Fibroblast of upper back skin (primary cell): ENCODE data around the gene JPH2.

Experiments used
- DNase-seq: peaks from one replicate; pipeline ENCODE4 v3.0.0-alpha.2; 2013

JPH2 gene

GRCh38 chr20:44098256-44098630 lies 88.7 kb downstream of the JPH2 start:
- DNase-seq: no peak

GRCh38 chr20:44097521-44098255 lies 89.3 kb downstream of the JPH2 start:
- DNase-seq: no peak

DNA sequence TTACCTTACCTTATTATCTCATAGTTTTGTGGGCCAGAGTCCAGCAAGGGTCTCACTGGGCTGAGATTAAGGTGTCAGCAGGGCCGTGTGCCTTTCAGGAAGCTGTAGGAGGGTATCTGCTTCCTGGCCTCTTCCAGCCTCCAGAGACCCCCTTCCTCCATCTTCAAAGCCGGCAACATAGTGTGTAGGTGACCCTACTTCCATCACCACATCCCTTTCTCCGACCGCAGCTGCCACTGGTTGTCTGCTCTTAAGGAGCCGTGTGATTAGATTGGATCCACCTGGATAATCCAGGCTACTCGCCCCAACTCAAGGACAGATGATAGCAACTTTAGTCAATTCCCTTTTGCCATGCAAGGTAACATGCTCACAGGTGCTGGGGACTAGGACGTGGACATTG lies 91.2 kb downstream of the JPH2 start:
- no peak for DNase-seq

DNA sequence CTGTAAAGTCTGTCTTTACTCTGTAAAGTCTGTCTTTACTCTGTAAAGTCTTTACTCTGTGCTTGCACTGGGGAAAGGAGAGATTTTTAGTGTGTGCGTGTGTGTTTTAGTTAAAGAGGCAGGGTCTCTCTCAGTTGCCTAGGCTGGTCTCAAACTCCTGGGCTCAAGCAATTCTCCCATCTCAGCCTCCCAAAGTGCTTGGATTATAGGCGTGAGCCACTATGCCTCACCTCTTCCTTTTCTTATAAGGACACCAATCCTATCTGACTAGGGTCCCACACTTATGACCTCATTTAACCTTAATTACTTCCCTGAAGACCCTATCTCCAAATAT lies 93.8 kb downstream of the JPH2 start:
- DNase-seq: no peak

GRCh38 chr20:44092551-44093248 lies 94.3 kb downstream of the JPH2 start:
- peak; percentile 58 for DNase-seq

GRCh38 chr20:44091026-44091425 lies 96.0 kb downstream of the JPH2 start:
- DNase-seq: no peak

DNA sequence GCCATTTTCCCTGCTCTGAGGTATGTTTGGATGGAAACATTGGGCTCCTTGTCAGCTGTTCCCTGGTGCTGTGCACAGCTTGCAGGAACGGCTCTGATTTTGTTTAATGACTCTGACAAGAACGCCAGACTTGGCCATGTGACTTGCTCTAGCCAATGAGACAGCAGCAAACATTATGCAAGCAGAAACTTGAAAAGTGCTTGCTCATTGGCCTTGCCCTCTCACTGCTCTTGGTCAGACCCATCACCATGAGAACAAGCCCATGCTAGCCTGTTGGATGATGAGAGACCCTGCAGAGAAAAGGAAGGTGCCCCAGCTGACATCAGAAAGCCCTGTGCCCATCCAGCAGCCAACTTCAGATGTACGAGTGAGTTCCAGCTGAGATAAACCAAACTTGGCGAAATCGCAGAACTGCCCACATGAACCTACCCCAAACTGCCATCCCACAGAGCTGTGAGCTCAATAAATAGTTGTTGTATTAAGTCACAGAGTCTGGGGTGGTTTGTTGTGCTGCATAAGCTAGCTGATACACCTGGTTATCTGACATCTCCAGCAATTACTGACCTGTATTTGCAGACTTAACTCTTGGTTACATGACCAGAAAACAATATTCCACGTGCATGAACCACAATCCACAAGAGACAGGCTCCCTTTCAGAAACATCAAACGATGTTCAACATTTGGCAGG lies 96.9 kb downstream of the JPH2 start:
- peak; percentile 61 for DNase-seq

GRCh38 chr20:44087857-44088120 lies 99.2 kb downstream of the JPH2 start:
- DNase-seq: no peak

- no peak for DNase-seq
Measured at GRCh38 chr20:44087051-44087856, 99.7 kb downstream of the JPH2 start.

- no peak for DNase-seq
Measured at GRCh38 chr20:44085616-44086434, 101.2 kb downstream of the JPH2 start.

- no peak for DNase-seq
Measured at GRCh38 chr20:44084891-44085290, 102.1 kb downstream of the JPH2 start.

DNA sequence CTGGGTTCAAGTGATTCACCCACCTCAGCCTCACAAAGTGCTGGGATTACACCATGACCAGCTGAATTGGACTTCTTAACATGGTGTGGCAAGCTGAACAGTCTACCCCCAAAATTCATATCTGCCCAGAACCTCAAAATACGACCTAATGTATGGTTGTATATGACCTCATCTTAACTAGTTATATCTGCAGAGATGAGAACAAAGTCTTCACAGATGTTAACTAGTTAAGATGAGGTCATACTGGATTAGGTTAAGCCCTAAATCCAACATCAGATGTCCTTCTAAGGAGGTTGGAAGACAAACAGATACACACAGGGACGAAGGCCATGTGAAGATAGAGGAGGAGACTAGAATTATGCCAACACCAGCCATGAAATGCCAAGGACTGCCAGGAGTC lies 102.5 kb downstream of the JPH2 start:
- no peak for DNase-seq

DNA sequence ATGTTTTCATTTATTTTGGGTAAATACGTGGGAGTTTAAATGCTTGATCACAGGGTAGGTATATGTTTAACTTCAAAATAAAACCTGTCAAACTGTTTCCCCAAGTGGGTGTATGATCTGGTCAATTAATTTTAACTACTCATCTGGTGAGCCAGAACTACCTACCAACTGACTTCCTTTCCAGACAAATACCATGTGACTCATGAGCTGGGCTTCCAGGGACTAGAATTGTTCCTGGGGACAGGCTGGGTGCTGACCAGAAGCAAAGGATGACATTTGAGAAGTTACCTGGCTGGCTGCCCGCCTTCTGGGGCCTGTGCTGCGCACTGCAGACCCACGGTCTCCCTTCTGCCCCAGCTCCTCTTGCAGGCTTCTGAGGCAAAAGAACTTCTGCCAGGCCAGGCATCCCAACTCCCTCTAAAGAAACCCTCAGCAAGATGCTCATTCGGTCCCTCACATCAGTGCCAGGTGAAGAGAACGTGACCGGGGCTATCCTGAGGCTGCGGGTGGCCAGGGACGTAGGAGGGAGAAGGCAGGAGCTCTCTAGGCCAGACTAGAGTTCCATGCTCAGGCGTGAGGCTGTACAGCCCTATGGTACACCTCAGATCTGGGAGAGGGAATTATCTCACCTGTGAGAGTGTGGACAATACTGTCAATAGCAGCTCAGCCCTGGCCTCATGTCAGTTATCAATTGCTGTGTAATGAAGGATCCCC lies 103.6 kb downstream of the JPH2 start:
- peak; percentile 65 for DNase-seq

DNA sequence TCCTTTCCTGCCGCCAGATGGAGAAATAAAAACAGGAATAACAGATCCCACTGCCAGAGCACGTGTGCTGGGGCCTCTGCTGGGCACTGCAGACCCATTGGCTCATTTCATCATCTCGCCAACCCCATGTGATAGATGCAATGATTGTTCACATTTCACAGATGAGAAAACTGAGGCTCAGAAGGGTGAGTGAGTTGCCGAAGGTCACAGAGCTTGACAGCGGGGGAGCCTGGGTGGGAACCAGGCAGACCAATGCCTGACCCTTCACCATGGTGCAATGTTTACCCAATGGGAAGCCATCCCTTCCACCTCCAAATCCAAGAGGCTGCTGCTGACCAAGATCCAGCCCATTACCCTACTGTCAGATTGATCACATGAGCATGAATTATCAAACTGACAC lies 105.1 kb downstream of the JPH2 start:
- no peak for DNase-seq

- DNase-seq: no peak
Measured at GRCh38 chr20:44081476-44081875, 105.5 kb downstream of the JPH2 start.

DNA sequence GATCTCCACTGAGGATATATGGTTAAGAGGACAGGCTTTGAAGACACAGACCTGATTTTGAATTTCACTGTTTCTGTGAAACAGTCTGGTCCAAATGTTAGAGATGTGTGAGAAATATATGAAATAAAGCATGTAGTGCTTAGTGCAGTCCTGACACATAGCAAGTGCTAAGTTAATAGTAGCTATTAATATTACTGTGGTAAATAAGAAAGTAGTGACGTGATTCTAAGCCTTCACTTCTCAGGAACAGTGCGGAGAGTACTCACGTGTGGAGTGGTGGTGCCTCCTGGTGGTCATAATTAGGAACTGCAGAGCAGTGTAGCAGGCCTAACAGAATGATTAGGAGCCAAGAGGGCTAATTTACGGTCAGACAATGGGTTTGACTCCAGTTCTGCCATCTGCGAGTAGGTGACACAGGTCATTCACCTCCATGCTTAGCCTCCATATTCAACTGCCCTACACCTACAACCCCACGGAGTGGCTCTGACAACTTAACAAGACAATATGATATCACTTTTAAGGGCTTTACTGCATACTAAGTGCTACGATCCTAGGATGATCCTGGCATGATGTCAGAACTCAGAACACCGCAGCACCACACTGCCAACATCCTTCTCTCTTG lies 106.2 kb downstream of the JPH2 start:
- peak; percentile 75 for DNase-seq

GRCh38 chr20:44080064-44080463 lies 106.9 kb downstream of the JPH2 start:
- no peak for DNase-seq

DNA sequence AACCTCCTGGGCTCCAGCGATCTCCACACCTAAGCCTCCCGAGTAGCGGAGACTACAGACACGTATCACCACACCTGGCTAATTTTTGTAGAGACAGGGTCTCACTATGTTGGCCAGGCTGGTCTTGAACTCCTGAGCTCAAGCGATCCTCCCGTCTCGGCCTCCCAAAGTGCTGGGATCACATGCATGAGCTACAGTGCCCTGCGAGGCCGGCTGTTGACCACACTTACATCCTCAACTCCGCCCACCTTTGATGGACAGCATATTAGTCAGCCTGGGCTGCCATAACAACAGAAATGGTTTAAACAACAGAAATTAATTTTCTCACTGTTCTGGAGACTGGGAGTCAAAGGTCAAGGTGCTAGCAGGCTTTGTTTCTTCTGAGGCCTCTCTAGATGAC lies 107.7 kb downstream of the JPH2 start:
- DNase-seq: no peak

- DNase-seq: no peak
Measured at GRCh38 chr20:44075950-44076232, 111.1 kb downstream of the JPH2 start.

GRCh38 chr20:44075191-44075949 lies 111.6 kb downstream of the JPH2 start:
- DNase-seq: no peak
